ENCODE data around the gene MS4A2.
"Not testable (repeated sequence)": the region's sequence is repeated elsewhere in the genome, so short reads cannot be mapped to it uniquely, and the experiment has no call there.

The MS4A2 gene

GRCh38 chr11:60104471-60105115 lies 16.1 kb downstream of the MS4A2 start:
- not testable (repeated sequence) for DNase-seq

- not testable (repeated sequence) for DNase-seq
Observed at GRCh38 chr11:60108631-60109030, 20.2 kb downstream of the MS4A2 start.

GRCh38 chr11:60111793-60112192 lies 23.3 kb downstream of the MS4A2 start:
- DNase-seq: no peak

GRCh38 chr11:60116996-60117790 lies 28.7 kb downstream of the MS4A2 start:
- no peak for DNase-seq

- no peak for DNase-seq
Observed at GRCh38 chr11:60118338-60118737, 29.9 kb downstream of the MS4A2 start.

GRCh38 chr11:60119710-60120109 lies 31.2 kb downstream of the MS4A2 start:
- DNase-seq: no peak

- DNase-seq: no peak
Observed at GRCh38 chr11:60121264-60121663, 32.8 kb downstream of the MS4A2 start.

- no peak for DNase-seq
Observed at GRCh38 chr11:60122414-60123036, 34.1 kb downstream of the MS4A2 start.

- no peak for DNase-seq
Observed at GRCh38 chr11:60124802-60125432, 36.5 kb downstream of the MS4A2 start.

- DNase-seq: no peak
Observed at GRCh38 chr11:60125956-60126585, 37.6 kb downstream of the MS4A2 start.

GRCh38 chr11:60127311-60127811 lies 38.9 kb downstream of the MS4A2 start:
- DNase-seq: no peak

- DNase-seq: no peak
Observed at GRCh38 chr11:60128376-60128775, 39.9 kb downstream of the MS4A2 start.

- not testable (repeated sequence) for DNase-seq
Observed at GRCh38 chr11:60128866-60129265, 40.4 kb downstream of the MS4A2 start.

GRCh38 chr11:60129853-60130252 lies 41.4 kb downstream of the MS4A2 start:
- no peak for DNase-seq

GRCh38 chr11:60130496-60130895 lies 42.0 kb downstream of the MS4A2 start:
- peak; percentile 26 for DNase-seq

GRCh38 chr11:60131912-60132311 lies 43.4 kb downstream of the MS4A2 start:
- no peak for DNase-seq

- no peak for DNase-seq
Observed at GRCh38 chr11:60133917-60134316, 45.5 kb downstream of the MS4A2 start.

- no peak for DNase-seq
Observed at GRCh38 chr11:60143768-60144167, 55.3 kb downstream of the MS4A2 start.

- no peak for DNase-seq
Observed at GRCh38 chr11:60145677-60146076, 57.2 kb downstream of the MS4A2 start.
